Activated naive CD4-positive, alpha-beta T cell treated with Interleukin-2 at 50 U/mL for 16 hours (primary cell): ENCODE data around the gene FBXO46.
"Not testable (repeated sequence)": the region's sequence is repeated elsewhere in the genome, so short reads cannot be mapped to it uniquely, and the experiment has no call there.

ENCODE experiments used
- DNase-seq: peaks from one replicate; pipeline ENCODE4 v3.0.0-alpha.2; 2020

FBXO46 gene

GRCh38 chr19:45765702-45766295, 35.1 kb upstream of the FBXO46 start:
- DNase-seq: no peak

- DNase-seq: no peak
Observed at GRCh38 chr19:45764945-45765701, 34.4 kb upstream of the FBXO46 start.

- DNase-seq: no peak
Observed at GRCh38 chr19:45764475-45764874, 33.8 kb upstream of the FBXO46 start.

GRCh38 chr19:45763691-45764294, 33.1 kb upstream of the FBXO46 start:
- DNase-seq: no peak

- no peak for DNase-seq
Observed at GRCh38 chr19:45762870-45763631, 32.4 kb upstream of the FBXO46 start.

GRCh38 chr19:45761714-45762113, 31.0 kb upstream of the FBXO46 start:
- DNase-seq: no peak

GRCh38 chr19:45758921-45759320, 28.2 kb upstream of the FBXO46 start:
- DNase-seq: no peak

- DNase-seq: no peak
Observed at GRCh38 chr19:45757695-45758094, 27.0 kb upstream of the FBXO46 start.

GRCh38 chr19:45754323-45754722, 23.6 kb upstream of the FBXO46 start:
- DNase-seq: no peak

GRCh38 chr19:45753548-45753947, 22.9 kb upstream of the FBXO46 start:
- DNase-seq: no peak

GRCh38 chr19:45752639-45753038, 21.9 kb upstream of the FBXO46 start:
- DNase-seq: no peak

- not testable (repeated sequence) for DNase-seq
Observed at GRCh38 chr19:45751483-45751882, 20.8 kb upstream of the FBXO46 start.

- no peak for DNase-seq
Observed at GRCh38 chr19:45747513-45747912, 16.8 kb upstream of the FBXO46 start.

- no peak for DNase-seq
Observed at GRCh38 chr19:45746866-45747265, 16.2 kb upstream of the FBXO46 start.

GRCh38 chr19:45745606-45746005, 14.9 kb upstream of the FBXO46 start:
- no peak for DNase-seq

- DNase-seq: no peak
Observed at GRCh38 chr19:45742969-45743368, 12.3 kb upstream of the FBXO46 start.

GRCh38 chr19:45739498-45740439, 9.1 kb upstream of the FBXO46 start:
- DNase-seq: no peak

- no peak for DNase-seq
Observed at GRCh38 chr19:45733160-45733810, 2.6 kb upstream of the FBXO46 start, which contains the start of gene MEIOSIN. TSS of gene MEIOSIN (plus strand) at chr19:45733439. CDS start at chr19:45735377, 1,938 bp downstream.

GRCh38 chr19:45729800-45730290, 851 bp downstream of the FBXO46 start:
- peak; percentile 37 for DNase-seq

GRCh38 chr19:45728683-45729082, 2.0 kb downstream of the FBXO46 start:
- DNase-seq: not testable (repeated sequence)

GRCh38 chr19:45720065-45720464, 10.6 kb downstream of the FBXO46 start:
- DNase-seq: not testable (repeated sequence)
